Measurements from ENCODE around the gene PPEF1. TPM values are rescaled to one million over a fixed set of nuclear protein-coding genes. Genes with fewer than 3 reads are reported as not detected.

PPEF1 gene
- total RNA-seq, 1 experiment from 2014 or later: 0.52 TPM

DNA sequence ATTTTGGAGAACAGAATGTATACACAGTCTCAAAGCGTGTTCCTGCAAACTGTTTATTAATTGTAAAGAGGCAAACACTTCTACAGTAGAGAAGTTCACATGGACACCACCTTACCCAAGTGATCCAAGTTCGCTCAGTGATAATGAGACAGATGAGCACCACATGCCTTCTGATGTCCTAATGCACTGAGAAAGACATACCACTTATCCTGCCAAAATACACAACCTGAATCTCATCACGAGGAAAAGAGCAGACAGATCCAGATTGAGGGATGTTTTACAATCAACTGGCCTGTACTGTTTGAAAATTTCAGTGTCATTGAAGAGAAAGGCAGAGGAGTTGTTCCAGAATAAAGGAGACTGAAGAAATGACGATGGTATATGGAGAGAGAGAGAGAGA is 12.4 kb downstream of the PPEF1 start:
- no peak for DNase-seq
- Histone ChIP-seq H2AK5ac (ENCODE audit: insufficient read length, low read length) (no peak overlapping the region), H2BK15ac (ENCODE audit: low read depth, low read length) (no peak overlapping the region), H3K79me2 (ENCODE audit: insufficient read depth, low read length) (no peaks in the 10 kb centered on the region), H3K23me2 (ENCODE audit: insufficient read length, low read depth, low read length, poor library complexity, severe bottlenecking) (no peaks in the 10 kb centered on the region), H2BK5ac (ENCODE audit: insufficient read length, low read length) (no peak overlapping the region), H3T11ph (ENCODE audit: low read length) (no peak overlapping the region), H2BK120ac (ENCODE audit: low read depth, low read length, poor library complexity, severe bottlenecking) (no peak overlapping the region), H3K9ac (ENCODE audit: extremely low read depth, insufficient read length, low read length) (no peak overlapping the region), H3K56ac (ENCODE audit: insufficient read length, low read depth, low read length) (no peak overlapping the region), H3K9me3 (ENCODE audit: control insufficient read depth, low read depth, low read length) (peaks cover 43% of the 10 kb centered on the region), H3K4me2 (ENCODE audit: insufficient read depth, insufficient read length, low read length) (no peak overlapping the region), H3K79me1 (ENCODE audit: insufficient read depth, low read depth, low read length, poor library complexity, severe bottlenecking) (no peaks in the 10 kb centered on the region), H4K20me1 (ENCODE audit: control insufficient read depth, insufficient read depth, insufficient read length) (no peaks in the 10 kb centered on the region), H3K14ac (ENCODE audit: insufficient read depth, low read length) (no peak overlapping the region), H2AFZ (ENCODE audit: low read length) (no peak overlapping the region), H2BK12ac (ENCODE audit: insufficient read length, low read depth, low read length) (no peak overlapping the region), H4K5ac (ENCODE audit: insufficient read length, low read depth, low read length) (no peak overlapping the region), H3K4ac (ENCODE audit: low read depth, low read length) (no peak overlapping the region), H4K8ac (replicated peaks; ENCODE audit: insufficient read length, low read depth, low read length) (no peak overlapping the region), H2BK20ac (ENCODE audit: low read depth, low read length, poor library complexity, severe bottlenecking) (no peak overlapping the region), H3K18ac (ENCODE audit: insufficient read length, low read depth, low read length) (no peak overlapping the region), H4K91ac (ENCODE audit: insufficient read length, low read depth, low read length) (no peak overlapping the region), H3K27me3 (ENCODE audit: insufficient read depth, low read length) (no peaks in the 10 kb centered on the region), H3K23ac (ENCODE audit: insufficient read length, low read depth, low read length) (no peak overlapping the region), H3K27ac (ENCODE audit: insufficient read length, low read depth, low read length) (no peak overlapping the region), H3K4me1 (ENCODE audit: insufficient read depth, low read length) (no peaks in the 10 kb centered on the region)
- H3K4me1 Mint-ChIP-seq: peaks cover 5 to 6% of the 10 kb centered on the region in 2 experiments; a peak in 3 of 4 replicates
- H3K4me3 Mint-ChIP-seq: no peak overlapping the region
- no peak for TF ChIP-seq CTCF (conservative IDR thresholded peaks at IDR 0.05)
- no CpG with 5 or more reads among the region's 4 CpGs for WGBS (ENCODE audit: extremely low coverage, insufficient read length, low lambda C conversion rate)
- H3K36me3 Mint-ChIP-seq (ENCODE audit: insufficient read depth in 1 of 3, low read depth in 3 of 3): peaks cover 0 to 1% (median 0%) of the 10 kb centered on the region in 3 experiments; a peak in 2 of 7 replicates
- peaks cover 56 to 71% of the 10 kb centered on the region in 2 experiments for H3K9me3 Mint-ChIP-seq
- no peak overlapping the region for H3K27ac Mint-ChIP-seq
- peaks cover 2% of the 10 kb centered on the region for H3K27me3 Mint-ChIP-seq (ENCODE audit: low read depth)

All from H9 (cell line).